Common myeloid progenitor, CD34-positive (primary cell): ENCODE measurements around the gene SENP6.
"Not testable (repeated sequence)": the region's sequence is repeated elsewhere in the genome, so short reads cannot be mapped to it uniquely, and the experiment has no call there.

ENCODE experiments used
- CTCF ChIA-PET: fragments of 350-600 bp; sonication (Branson Sonifier 250); formaldehyde crosslinking; loops from one replicate; lab custom pipeline; 2021; ENCODE audit warnings: antibody characterized with exemption; lab: Charles Lee
- POLR2A ChIA-PET: fragments of 350-600 bp; sonication (Branson Sonifier 250); formaldehyde crosslinking; loops from one replicate; lab custom pipeline; 2021; ENCODE audit warnings: antibody characterized with exemption; lab: Charles Lee
- DNase-seq, 3 donors: peaks; one replicate each; pipeline versions ENCODE4 v3.0.0 to v3.0.0-alpha.2; 2013
- H3K27ac ChIP-seq, 2 experiments: 1 replicate in 1 of 2; 2 replicates in 1 of 2; pipeline ENCODE4 v1.7.0; 2013; ENCODE audit warnings: inconsistent platforms in 2 of 2, low read length in 2 of 2, mild to moderate bottlenecking in 2 of 2, low read depth in 1 of 2, moderate library complexity in 1 of 2; ENCODE audit not compliant: severe bottlenecking in 2 of 2, insufficient read depth in 1 of 2, poor library complexity in 1 of 2
- H3K27me3 ChIP-seq, 5 experiments: replicated peaks in 2 of 5; 1 replicate in 3 of 5; 2 replicates in 2 of 5; pipeline versions ENCODE4 v1.6.1 to v1.7.0; 2013; ENCODE audit warnings: low read length in 4 of 5, mild to moderate bottlenecking in 2 of 5, moderate library complexity in 2 of 5, inconsistent platforms in 1 of 5; ENCODE audit not compliant: insufficient read depth in 5 of 5, control insufficient read depth in 4 of 5
- H3K36me3 ChIP-seq, 4 experiments: 1 replicate in 2 of 4; 2 replicates in 2 of 4; pipeline versions ENCODE4 v1.6.1 to v1.7.0; 2013; ENCODE audit warnings: low read length in 3 of 4, control low read depth in 1 of 4, mild to moderate bottlenecking in 1 of 4; ENCODE audit not compliant: control insufficient read depth in 4 of 4, insufficient read depth in 4 of 4
- H3K4me1 ChIP-seq, 4 experiments: 1 replicate in 3 of 4; 2 replicates in 1 of 4; pipeline versions ENCODE4 v1.6.1 to v1.7.1; 2013; ENCODE audit warnings: low read length in 3 of 4, mild to moderate bottlenecking in 3 of 4, control low read depth in 1 of 4, inconsistent platforms in 1 of 4, moderate library complexity in 1 of 4; ENCODE audit not compliant: control insufficient read depth in 4 of 4, insufficient read depth in 4 of 4; ENCODE audit errors: control extremely low read depth in 1 of 4
- H3K4me3 ChIP-seq, 7 experiments: 1 replicate in 4 of 7; 2 replicates in 3 of 7; pipeline versions ENCODE4 v1.5.1 to v1.7.0; 2013; ENCODE audit warnings: mild to moderate bottlenecking in 7 of 7, low read length in 6 of 7, moderate library complexity in 6 of 7, inconsistent platforms in 2 of 7, low read depth in 2 of 7, control low read depth in 1 of 7; ENCODE audit not compliant: insufficient read depth in 4 of 7, control insufficient read depth in 1 of 7; ENCODE audit errors: extremely low read depth in 1 of 7
- H3K9me3 ChIP-seq, 5 experiments: 1 replicate in 4 of 5; 2 replicates in 1 of 5; pipeline versions ENCODE4 v1.6.1 to v1.7.1; 2013; ENCODE audit warnings: low read length in 4 of 5, mild to moderate bottlenecking in 2 of 5, inconsistent platforms in 1 of 5, low read depth in 1 of 5, moderate library complexity in 1 of 5; ENCODE audit not compliant: control insufficient read depth in 4 of 5, insufficient read depth in 2 of 5; ENCODE audit errors: control extremely low read depth in 1 of 5
- WGBS: methylation state at CpG from one replicate; pipeline ENCODE4 v1.1.5; 2013; ENCODE audit not compliant: insufficient coverage; 5-methylcytosine and 5-hydroxymethylcytosine counted together

The SENP6 gene

DNA sequence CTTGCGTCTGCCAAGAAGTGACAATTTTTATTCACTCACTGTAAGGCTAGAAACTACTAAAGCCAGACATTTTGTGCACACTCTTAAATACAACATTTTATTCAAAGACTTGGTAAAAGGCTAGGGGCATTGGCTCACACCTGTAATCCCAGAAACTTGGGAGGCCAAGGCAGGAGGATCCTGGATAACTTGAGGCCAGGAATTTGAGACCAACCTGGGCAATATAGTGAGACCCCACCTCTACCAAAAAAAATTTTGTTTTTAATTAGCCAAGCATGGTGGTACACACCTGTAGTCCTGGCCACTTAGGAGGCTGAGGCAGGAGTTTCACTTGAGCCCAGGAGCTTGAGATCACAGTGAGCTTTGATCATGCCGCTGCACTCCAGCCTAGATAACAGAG is 11.3 kb upstream of the SENP6 start:
- H3K27ac ChIP-seq, result no peak overlapping the region
- H3K27me3 ChIP-seq, result no peaks in the 10 kb centered on the region
- 100% methylated on average over 2 of the region's 2 CpGs for WGBS
- POLR2A ChIA-PET, result no interaction called here
- H3K4me3 ChIP-seq, result no peak overlapping the region
- CTCF ChIA-PET, result no interaction called here
- H3K4me1 ChIP-seq, result no peaks in the 10 kb centered on the region
- DNase-seq, result no peak
- no peaks in the 10 kb centered on the region for H3K36me3 ChIP-seq
- H3K9me3 ChIP-seq, result no peaks in the 10 kb centered on the region

DNA sequence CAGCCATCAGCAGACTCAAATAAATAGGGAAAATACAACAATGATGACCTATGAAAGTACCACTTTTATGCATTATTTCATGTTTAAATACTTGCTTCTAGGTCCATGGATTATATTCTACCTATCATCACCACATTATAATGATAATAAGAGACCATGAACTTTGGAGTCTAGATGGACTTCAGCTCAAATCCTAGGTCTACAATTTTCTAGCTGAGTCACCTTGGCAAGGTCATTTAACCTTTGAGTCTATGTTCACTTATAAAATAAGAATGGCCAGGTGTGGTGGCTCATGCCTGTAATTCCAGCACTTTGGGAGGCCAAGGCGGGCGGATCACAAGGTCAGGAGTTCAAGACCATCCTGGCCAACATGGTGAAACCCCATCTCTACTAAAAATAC is 5.3 kb upstream of the SENP6 start:
- 100% methylated on average over 2 of the region's 2 CpGs for WGBS
- H3K9me3 ChIP-seq, POLR2A ChIA-PET, H3K27ac ChIP-seq, H3K4me3 ChIP-seq, H3K27me3 ChIP-seq, DNase-seq, H3K36me3 ChIP-seq: not testable (repeated sequence)
- H3K4me1 ChIP-seq, result peaks cover 2 to 34% (median 11%) of the 10 kb centered on the region in 4 experiments
- CTCF ChIA-PET, result interaction anchor here (1.1 to 2.2 kb wide), 2 partner anchors 11 to 24 kb away, joined by 5 to 6 read pairs; no protein-coding TSS in a partner anchor

DNA sequence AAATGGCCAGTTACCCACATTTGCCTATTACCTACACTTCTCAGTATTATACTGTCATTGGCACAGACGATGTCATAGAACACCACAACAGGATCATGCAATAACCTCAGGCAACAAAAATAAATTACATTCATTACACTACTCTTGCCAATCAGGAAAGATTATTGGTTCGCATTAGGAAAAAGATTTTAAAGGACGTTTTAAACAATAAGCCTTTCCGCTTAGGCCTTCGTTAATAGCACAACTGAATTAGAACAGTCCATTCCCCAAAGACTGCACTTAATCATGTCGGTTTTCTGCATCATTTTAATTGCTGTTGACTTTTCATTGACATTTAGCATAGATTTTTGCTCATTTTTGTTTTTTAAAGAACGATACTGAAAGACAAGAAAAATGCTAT is 912 bp upstream of the SENP6 start:
- peak overlapping the region; percentile 95 to 98 for H3K27ac ChIP-seq
- H3K36me3 ChIP-seq, result no peaks in the 10 kb centered on the region
- peak in 2 of 3 donors; percentile 31 to 43 for DNase-seq
- no peaks in the 10 kb centered on the region for H3K9me3 ChIP-seq
- ChIA-PET CTCF (no interaction called here), POLR2A (no interaction called here)
- peaks cover 18 to 50% (median 20%) of the 10 kb centered on the region in 4 experiments for H3K4me1 ChIP-seq
- 70% methylated on average over 5 of the region's 7 CpGs for WGBS
- H3K27me3 ChIP-seq, result no peaks in the 10 kb centered on the region
- peak overlapping the region in 6 of 7 experiments; percentile 79 to 97 (median 91) for H3K4me3 ChIP-seq

DNA sequence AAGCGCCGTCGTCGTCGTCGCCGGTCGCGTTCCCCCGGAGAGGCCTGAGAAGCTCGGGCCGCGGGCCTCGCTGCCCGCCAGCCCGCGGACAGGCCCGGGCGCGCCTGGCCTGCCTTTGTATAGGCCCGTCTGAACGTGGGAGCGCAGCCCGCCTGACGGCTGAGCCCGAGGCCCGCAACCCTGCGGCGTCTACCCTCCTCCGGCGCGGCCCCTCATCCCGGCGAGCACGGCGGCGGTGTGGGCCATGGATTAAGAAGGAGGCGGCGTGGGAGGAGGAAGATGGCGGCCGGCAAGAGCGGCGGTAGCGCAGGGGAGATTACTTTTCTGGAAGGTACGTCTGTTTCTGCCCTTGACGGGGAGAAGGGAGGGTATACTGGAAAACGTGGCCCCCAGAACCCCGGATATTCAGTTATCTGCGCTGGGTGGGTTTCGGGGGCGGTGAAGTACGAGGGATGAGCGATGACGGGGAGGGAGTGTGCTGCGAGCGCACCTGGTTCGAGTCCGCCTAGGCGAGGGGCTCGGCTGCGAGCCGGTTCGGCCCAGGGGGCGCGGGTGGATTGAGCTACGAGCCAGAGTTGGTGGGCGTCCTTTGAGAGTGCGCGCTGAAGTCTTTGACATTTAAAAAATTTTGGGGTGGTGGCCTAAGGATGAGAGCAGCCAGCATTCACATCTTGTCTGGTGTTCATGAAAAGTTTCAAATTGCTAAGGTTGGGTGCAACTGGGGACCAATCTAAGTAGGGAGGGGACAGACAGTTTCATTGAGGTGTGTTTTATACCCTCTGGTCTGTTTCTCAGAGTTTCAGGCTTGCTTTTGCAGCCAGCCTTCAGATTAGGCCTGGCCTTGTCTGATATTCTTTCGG is 796 bp downstream of the SENP6 start:
- 0% methylated on average over 62 of the region's 70 CpGs for WGBS
- Histone ChIP-seq H3K27me3 (no peaks in the 10 kb centered on the region), H3K27ac (peak overlapping the region; percentile 95 to 98), H3K4me3 (peak overlapping the region; percentile 79 to 97 (median 89)), H3K36me3 (no peaks in the 10 kb centered on the region), H3K4me1 (peaks cover 19 to 59% (median 28%) of the 10 kb centered on the region in 4 experiments), H3K9me3 (no peaks in the 10 kb centered on the region)
- peak in 2 of 3 donors; percentile 51 to 57 for DNase-seq
- ChIA-PET POLR2A (interaction anchor here (1.3 to 1.4 kb wide), 3 partner anchors 10 to 20 kb away, joined by 4 to 6 read pairs (median 4); no protein-coding TSS in a partner anchor), CTCF (interaction anchor here (1.0 to 1.3 kb wide), 3 partner anchors 9 to 20 kb away, joined by 3 to 5 read pairs (median 5); no protein-coding TSS in a partner anchor)

DNA sequence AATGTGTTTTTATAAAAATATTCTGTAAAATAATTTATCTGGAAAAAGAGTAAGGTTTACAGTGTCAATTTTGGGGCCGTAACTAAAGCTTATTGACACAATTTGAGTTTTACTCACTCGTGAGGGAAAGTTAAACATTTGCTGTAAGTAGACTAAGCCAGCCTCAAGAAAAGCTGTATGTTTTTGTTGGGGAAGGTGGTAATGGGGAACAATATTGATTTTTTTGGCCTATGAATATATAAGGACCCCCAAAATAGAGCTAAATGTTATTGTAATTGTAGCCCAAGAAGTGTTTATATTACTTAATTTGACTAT is 1.4 kb downstream of the SENP6 start:
- H3K4me1 ChIP-seq, result peaks cover 24 to 60% (median 32%) of the 10 kb centered on the region in 4 experiments
- POLR2A ChIA-PET, result no interaction called here

DNA sequence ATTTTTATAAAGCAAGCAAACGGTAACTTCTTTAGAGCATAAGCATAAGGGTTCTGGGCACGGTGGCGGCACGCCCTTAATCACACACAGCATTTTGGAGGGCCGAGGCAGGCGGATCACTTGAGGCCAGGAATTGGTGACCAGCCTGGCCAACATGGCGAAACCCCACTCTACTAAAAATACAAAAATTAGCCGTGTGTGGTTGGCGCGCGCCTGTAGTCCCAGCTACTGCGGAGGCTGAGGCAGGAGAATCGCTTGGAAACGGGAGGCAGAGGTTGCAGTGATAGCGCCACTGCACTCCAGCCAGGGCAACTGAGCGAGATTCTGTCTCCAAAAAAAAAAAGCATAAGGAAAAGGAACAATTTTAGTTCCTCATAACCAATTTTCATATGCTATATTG is 2.6 kb downstream of the SENP6 start:
- no peak for DNase-seq
- no peaks in the 10 kb centered on the region for H3K9me3 ChIP-seq
- H3K27ac ChIP-seq, result peak overlapping the region in 1 of 2 experiments; percentile 98
- 93% methylated on average over 14 of the region's 16 CpGs for WGBS
- no peaks in the 10 kb centered on the region for H3K27me3 ChIP-seq
- ChIA-PET POLR2A (no interaction called here), CTCF (no interaction called here)
- H3K4me3 ChIP-seq, result peak overlapping the region in 6 of 7 experiments; percentile 79 to 97 (median 91)
- no peaks in the 10 kb centered on the region for H3K36me3 ChIP-seq
- peaks cover 29 to 61% (median 44%) of the 10 kb centered on the region in 4 experiments for H3K4me1 ChIP-seq

More for the DNA sequence above, 1.4 kb downstream of the SENP6 start:
- WGBS, result 0% methylated on average over 2 of the region's 2 CpGs
- no peaks in the 10 kb centered on the region for H3K27me3 ChIP-seq
- CTCF ChIA-PET, result interaction anchor here (1.0 to 1.3 kb wide), 4 partner anchors 9 to 27 kb away, joined by 3 to 5 read pairs (median 4); no protein-coding TSS in a partner anchor
- H3K36me3 ChIP-seq, result no peaks in the 10 kb centered on the region
- no peaks in the 10 kb centered on the region for H3K9me3 ChIP-seq
- no peak for DNase-seq
- peak overlapping the region in 6 of 7 experiments; percentile 79 to 97 (median 91) for H3K4me3 ChIP-seq
- peak overlapping the region; percentile 95 to 98 for H3K27ac ChIP-seq

DNA sequence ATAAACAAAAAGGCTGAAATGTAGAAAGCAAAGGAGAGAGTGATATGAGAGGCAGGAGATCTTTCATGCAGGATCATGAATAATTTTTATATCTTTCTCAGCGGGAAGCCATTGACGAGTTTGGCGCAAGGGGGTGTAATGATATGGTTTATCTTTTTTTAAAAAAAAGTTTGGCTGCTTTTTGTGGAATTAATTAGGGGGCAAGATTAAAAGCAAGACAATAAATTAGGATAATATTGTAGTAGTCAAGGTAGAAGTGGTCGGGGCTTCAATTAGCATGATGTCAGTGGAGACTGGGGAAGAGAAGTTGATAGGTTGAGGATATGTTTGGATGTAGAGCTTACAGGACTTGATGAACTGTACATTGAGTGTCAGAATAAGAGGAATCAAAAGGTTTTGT is 4.0 kb downstream of the SENP6 start:
- 95% methylated on average over 4 of the region's 4 CpGs for WGBS

More for the DNA sequence above, 4.0 kb downstream of the SENP6 start:
- ChIA-PET CTCF (interaction anchor here (1.0 to 1.2 kb wide), 2 partner anchors 24 to 338 kb away, joined by 3 to 5 read pairs; no protein-coding TSS in a partner anchor), POLR2A (interaction anchor here (0.9 kb wide), 1 partner anchor 15 kb away, joined by 3 read pairs; no protein-coding TSS in a partner anchor)
- H3K4me1 ChIP-seq, result peaks cover 24 to 67% (median 52%) of the 10 kb centered on the region in 4 experiments
- no peaks in the 10 kb centered on the region for H3K9me3 ChIP-seq
- no peak overlapping the region for H3K27ac ChIP-seq
- no peaks in the 10 kb centered on the region for H3K36me3 ChIP-seq
- no peak overlapping the region for H3K4me3 ChIP-seq
- DNase-seq, result no peak
- H3K27me3 ChIP-seq, result no peaks in the 10 kb centered on the region
